ENCODE data around the gene HTR6.

HTR6 gene

DNA sequence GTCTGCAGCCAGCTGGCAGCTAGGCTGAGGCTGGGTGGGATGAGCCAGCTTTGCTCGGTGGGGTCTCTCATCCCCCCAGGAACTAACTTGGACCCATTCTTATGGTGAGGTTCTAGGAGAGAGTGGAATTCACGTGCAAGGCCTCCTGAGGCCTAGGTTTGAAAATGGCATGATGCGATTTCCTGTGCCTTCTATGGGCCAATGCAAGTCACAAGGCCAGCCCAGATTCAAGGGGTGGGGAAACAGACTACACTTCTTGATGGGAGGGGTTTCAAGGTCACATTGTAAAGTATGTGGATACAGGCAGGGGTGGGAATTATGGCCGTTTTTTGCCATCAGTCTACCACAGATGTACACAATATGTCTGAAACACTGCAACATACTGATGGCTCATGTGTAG is 48.3 kb downstream of the HTR6 start:
- DNase-seq (ENCODE audit: low read depth), result no peak
- no peak overlapping the region for H3K4me3 ChIP-seq (ENCODE audit: low read depth, low read length)
- TF ChIP-seq, protein P1, sequence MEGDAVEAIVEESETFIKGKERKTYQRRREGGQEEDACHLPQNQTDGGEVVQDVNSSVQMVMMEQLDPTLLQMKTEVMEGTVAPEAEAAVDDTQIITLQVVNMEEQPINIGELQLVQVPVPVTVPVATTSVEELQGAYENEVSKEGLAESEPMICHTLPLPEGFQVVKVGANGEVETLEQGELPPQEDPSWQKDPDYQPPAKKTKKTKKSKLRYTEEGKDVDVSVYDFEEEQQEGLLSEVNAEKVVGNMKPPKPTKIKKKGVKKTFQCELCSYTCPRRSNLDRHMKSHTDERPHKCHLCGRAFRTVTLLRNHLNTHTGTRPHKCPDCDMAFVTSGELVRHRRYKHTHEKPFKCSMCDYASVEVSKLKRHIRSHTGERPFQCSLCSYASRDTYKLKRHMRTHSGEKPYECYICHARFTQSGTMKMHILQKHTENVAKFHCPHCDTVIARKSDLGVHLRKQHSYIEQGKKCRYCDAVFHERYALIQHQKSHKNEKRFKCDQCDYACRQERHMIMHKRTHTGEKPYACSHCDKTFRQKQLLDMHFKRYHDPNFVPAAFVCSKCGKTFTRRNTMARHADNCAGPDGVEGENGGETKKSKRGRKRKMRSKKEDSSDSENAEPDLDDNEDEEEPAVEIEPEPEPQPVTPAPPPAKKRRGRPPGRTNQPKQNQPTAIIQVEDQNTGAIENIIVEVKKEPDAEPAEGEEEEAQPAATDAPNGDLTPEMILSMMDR (IDR thresholded peaks at IDR 0.05; ENCODE audit: low read depth, low read length, missing control alignments), result no peak

DNA sequence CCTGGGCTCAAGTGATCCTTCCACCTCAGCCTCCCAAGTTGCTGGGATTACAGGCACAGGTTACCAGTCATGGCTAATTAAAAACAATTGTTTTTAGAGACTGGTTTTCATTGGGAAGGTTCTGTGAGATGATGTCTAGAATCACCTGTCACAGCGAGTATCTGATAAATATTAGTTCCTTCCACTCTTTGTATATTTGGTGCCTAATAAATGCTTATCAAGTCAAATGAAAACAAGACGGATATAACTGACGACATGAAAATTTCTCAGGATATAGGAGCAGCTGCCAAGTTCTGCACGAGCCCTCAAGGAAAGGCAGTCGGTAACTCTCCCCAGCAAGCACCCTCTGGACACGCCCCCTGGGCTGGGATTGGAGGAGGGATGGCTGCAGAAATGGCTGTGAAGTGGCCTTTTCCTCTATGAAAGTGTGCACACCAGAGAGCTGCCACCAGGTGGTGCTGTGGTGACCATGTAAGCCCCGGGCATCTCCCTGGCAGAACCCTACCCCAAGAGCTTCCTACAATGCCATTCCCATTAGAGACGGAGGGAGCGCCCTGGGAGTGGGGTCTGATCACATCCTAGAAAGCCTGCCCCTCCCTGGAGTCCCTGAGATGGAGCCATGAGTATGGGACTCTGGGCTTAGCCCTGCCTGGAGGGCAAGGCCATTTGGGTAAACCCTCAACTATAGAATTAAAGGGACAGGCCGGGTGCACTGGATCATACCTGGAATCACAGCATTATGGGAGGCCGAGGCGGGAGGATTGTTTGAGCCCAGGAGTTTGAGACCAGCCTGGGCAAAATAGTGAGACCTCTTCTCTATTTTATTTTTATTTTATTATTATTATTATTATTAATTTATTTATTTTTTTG is 50.9 kb downstream of the HTR6 start:
- peak; percentile 75 for DNase-seq (ENCODE audit: low read depth)
- H3K4me3 ChIP-seq (ENCODE audit: low read depth, low read length), result no peak overlapping the region
- TF ChIP-seq, protein P1 (IDR thresholded peaks at IDR 0.05; ENCODE audit: low read depth, low read length, missing control alignments), result peak; percentile 94

DNA sequence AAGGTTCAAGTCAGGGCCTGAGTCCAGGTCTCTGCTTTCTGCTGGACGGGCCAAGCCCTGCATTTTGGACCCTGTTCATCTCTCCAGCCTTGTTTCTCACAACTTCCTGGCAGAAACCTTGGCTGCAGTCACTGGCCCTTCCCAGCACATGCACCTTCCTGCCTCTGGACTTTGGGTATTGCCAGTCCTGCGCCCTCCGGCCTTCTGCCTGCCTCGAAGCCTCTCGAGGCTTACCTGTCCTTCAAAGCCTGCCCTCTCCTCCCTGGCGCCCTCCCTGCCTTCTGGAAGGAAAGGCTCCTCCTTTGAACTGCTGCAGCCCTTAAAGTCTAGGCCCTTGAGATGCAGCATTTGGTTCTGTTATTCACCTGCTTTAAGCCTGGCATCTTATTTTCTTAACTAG is 52.8 kb downstream of the HTR6 start:
- no peak overlapping the region for H3K4me3 ChIP-seq (ENCODE audit: low read depth, low read length)
- TF ChIP-seq, protein P1 (IDR thresholded peaks at IDR 0.05; ENCODE audit: low read depth, low read length, missing control alignments), result no peak
- no peak for DNase-seq (ENCODE audit: low read depth)

DNA sequence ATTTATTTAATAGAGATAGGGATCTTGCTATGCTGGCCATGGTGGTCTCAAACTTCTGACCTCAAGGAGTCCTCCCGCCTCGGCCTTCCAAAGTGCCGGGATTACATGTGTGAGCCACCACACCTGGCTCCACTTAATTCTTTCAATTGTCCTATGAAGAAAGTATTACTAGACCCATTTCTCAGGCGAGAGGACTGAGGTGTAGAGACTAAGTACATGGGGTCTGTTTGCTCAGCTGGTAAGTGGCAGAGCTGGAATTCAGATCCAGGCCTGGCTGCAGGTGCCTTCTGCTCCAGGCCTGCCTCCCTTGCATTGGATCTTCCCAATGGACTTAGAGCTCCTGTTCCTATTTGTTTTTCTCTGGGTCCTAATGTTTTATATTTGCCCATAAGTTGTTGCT is 55.5 kb downstream of the HTR6 start:
- TF ChIP-seq, protein P1 (IDR thresholded peaks at IDR 0.05; ENCODE audit: low read depth, low read length, missing control alignments), result no peak

DNA sequence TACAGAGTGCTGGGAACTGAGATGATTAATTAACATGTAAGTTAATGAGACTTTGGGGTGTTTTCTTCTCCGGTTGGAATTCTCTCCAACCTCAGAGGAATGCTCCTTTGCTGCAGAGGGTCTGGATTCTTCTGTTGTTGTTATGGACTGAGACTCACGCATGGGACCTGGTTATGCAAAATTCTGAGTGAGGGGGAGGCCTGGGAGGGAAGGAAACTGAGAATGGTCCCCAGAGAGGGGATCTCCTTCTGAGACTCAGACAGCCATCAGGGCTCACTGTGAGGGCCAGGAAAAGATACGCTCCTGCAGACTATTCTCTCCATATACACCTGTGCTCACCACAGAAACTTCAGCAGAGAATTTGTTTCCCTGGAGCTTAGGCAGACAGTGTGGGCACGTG is 56.3 kb downstream of the HTR6 start:
- DNase-seq (ENCODE audit: low read depth), result no peak
- TF ChIP-seq, protein P1 (IDR thresholded peaks at IDR 0.05; ENCODE audit: low read depth, low read length, missing control alignments), result no peak
- H3K4me3 ChIP-seq (ENCODE audit: low read depth, low read length), result no peak overlapping the region

More for the DNA sequence above, 55.5 kb downstream of the HTR6 start:
- DNase-seq (ENCODE audit: low read depth), result no peak
- H3K4me3 ChIP-seq (ENCODE audit: low read depth, low read length), result no peak overlapping the region

DNA sequence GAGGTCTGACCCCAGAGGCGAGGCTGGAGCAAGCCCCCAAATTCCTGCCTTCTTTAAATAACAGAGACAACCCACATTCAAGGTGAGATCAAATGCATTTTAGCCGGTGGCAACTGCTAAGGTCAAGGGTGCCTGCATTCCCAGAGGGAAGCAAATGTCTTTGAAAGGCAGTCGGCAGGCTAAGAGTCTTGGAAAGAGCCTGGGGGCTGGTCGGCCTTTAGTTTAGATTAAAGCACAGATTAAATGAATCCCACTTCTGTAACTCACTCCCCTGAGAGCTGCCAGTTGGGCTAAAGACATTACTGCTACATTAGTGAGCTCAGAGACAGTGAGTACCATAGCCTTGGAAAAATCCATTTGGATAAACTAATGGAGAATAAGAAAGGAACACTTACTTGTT is 59.2 kb downstream of the HTR6 start:
- H3K4me3 ChIP-seq (ENCODE audit: low read depth, low read length), result no peak overlapping the region
- DNase-seq (ENCODE audit: low read depth), result no peak
- TF ChIP-seq, protein P1 (IDR thresholded peaks at IDR 0.05; ENCODE audit: low read depth, low read length, missing control alignments), result no peak

DNA sequence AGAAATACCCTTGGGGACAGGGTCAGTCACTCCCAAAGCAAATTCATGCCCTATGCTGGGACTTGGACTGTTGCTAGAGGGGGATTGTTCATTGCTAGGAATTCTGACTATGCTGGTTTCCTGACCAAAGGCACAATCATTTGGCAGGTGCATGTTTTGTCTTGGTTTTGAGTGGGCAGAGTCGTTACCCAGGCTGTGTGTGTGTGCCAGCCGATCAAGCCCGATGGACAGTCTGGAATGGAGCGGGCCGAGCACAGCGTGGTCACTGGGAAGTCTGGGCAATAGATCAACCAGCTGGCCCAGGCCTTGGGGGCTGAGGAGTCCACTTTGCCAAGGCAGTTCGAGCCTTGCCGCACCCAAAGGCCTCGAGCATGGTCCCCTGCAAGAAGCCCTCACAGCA is 60.9 kb downstream of the HTR6 start:
- TF ChIP-seq, protein P1 (IDR thresholded peaks at IDR 0.05; ENCODE audit: low read depth, low read length, missing control alignments), result no peak
- no peak overlapping the region for H3K4me3 ChIP-seq (ENCODE audit: low read depth, low read length)
- DNase-seq (ENCODE audit: low read depth), result no peak

All from GM12864 (cell line).